A673 (cell line): ENCODE measurements around the gene MYBPHL. TPM values are rescaled to one million over a fixed set of nuclear protein-coding genes. Genes with fewer than 3 reads are reported as not detected.
A peak's percentile ranks its signal among the peaks of the same experiment; 100 is the strongest.

ENCODE experiments used
- BruUV-seq: library from RNA; stranded (reverse); fragments of 400-500 nt; replicated peaks from 2 replicates; lab custom pipeline; 2021; lab: Mats Ljungman, UMichigan
- CTCF ChIA-PET: fragments of 300-600 bp; sonication (Branson Sonifier 250); formaldehyde crosslinking; loops from one replicate; lab custom pipeline; 2022; ENCODE audit warnings: antibody characterized with exemption; lab: Charles Lee
- POLR2A ChIA-PET: fragments of 300-600 bp; sonication (Branson Sonifier 250); formaldehyde crosslinking; loops from one replicate; lab custom pipeline; 2022; ENCODE audit warnings: antibody characterized with exemption; ENCODE audit not compliant: low non-redundant PET; lab: Charles Lee
- DNase-seq: peaks from one replicate; pipeline ENCODE4 v3.0.0-alpha.2; 2015; ENCODE audit warnings: low spot score
- H3K27ac ChIP-seq: fragments of 200-600 bp; sonication (generic); 2 replicates; pipeline ENCODE4 v1.5.1; 2016; ENCODE audit warnings: mixed run types, low read depth, mild to moderate bottlenecking, mixed read lengths, antibody characterized with exemption, low read length; ENCODE audit not compliant: poor library complexity, severe bottlenecking
- H3K27me3 ChIP-seq: fragments of 200-600 bp; sonication (generic); replicated peaks from 2 replicates; pipeline ENCODE4 v1.6.1; 2017; ENCODE audit warnings: mixed run types, low read depth, mild to moderate bottlenecking, mixed read lengths, antibody characterized with exemption, low read length; ENCODE audit not compliant: insufficient read depth, poor library complexity
- H3K36me3 ChIP-seq: fragments of 200-600 bp; sonication (generic); 2 replicates; pipeline ENCODE4 v1.6.1; 2016; ENCODE audit warnings: mixed run types, mild to moderate bottlenecking, mixed read lengths, antibody characterized with exemption, low read length; ENCODE audit not compliant: insufficient read depth, poor library complexity, severe bottlenecking
- H3K4me1 ChIP-seq: fragments of 200-600 bp; sonication (generic); 2 replicates; pipeline ENCODE4 v1.6.1; 2017; ENCODE audit warnings: mixed run types, mild to moderate bottlenecking, mixed read lengths, antibody characterized with exemption, low read length; ENCODE audit not compliant: insufficient read depth, poor library complexity, severe bottlenecking
- H3K4me3 ChIP-seq: fragments of 200-600 bp; sonication (generic); 2 replicates; pipeline ENCODE4 v1.5.1; 2016; ENCODE audit warnings: low read depth, mixed run types, mild to moderate bottlenecking, mixed read lengths, low read length; ENCODE audit not compliant: poor library complexity, severe bottlenecking
- H3K9me3 ChIP-seq: fragments of 200-600 bp; sonication (generic); 2 replicates; pipeline ENCODE4 v1.6.1; 2016; ENCODE audit warnings: mixed run types, low read depth, mild to moderate bottlenecking, mixed read lengths, antibody characterized with exemption, low read length; ENCODE audit not compliant: poor library complexity, severe bottlenecking
- EZH2 ChIP-seq: fragments of 200-600 bp; sonication (generic); IDR thresholded peaks from 2 replicates; pipeline ENCODE4 v1.6.1; 2017; ENCODE audit warnings: borderline replicate concordance, low read depth, mild to moderate bottlenecking, mixed read lengths, antibody characterized with exemption, low read length; ENCODE audit not compliant: poor library complexity, severe bottlenecking
- intact Hi-C: fragments of 100-400 bp; cut with micrococcal nuclease; formaldehyde crosslinking; loops from one replicate; pipeline ENCODE4 v1.10.0; 2022; ENCODE audit not compliant: unreplicated experiment
- total RNA-seq: library from RNA; stranded (reverse); gene quantifications from 2 replicates; pipeline ENCODE4 v1.2.3, GENCODE V29; 2021
- TF ChIP-seq, protein P1 (sequence below): fragments of 300-800, 200-600 bp; sonication (generic); conservative IDR thresholded peaks from 2 replicates; pipeline ENCODE4 v1.5.1; 2017; ENCODE audit warnings: low read depth, mild to moderate bottlenecking, antibody characterized with exemption, low read length, moderate library complexity, mixed read lengths

Gene MYBPHL
- total RNA-seq, 1 experiment from 2014 or later, result not detected

GRCh38 chr1:109283748-109284600, 22.8 kb downstream of the MYBPHL start:
- CTCF ChIA-PET, result interaction anchor here (0.7 kb wide), 1 partner anchor 147 kb away, joined by 4 read pairs; no protein-coding TSS in a partner anchor
- POLR2A ChIA-PET, result no interaction called here
- no TSS peak for BruUV-seq
- Histone ChIP-seq H3K4me1 (peaks cover 28% of the 10 kb centered on the region), H3K27me3 (no peaks in the 10 kb centered on the region), H3K4me3 (peak overlapping the region; percentile 88), H3K27ac (peak overlapping the region; percentile 82), H3K9me3 (no peaks in the 10 kb centered on the region), H3K36me3 (peaks cover 22% of the 10 kb centered on the region)
- TF ChIP-seq, protein P1, sequence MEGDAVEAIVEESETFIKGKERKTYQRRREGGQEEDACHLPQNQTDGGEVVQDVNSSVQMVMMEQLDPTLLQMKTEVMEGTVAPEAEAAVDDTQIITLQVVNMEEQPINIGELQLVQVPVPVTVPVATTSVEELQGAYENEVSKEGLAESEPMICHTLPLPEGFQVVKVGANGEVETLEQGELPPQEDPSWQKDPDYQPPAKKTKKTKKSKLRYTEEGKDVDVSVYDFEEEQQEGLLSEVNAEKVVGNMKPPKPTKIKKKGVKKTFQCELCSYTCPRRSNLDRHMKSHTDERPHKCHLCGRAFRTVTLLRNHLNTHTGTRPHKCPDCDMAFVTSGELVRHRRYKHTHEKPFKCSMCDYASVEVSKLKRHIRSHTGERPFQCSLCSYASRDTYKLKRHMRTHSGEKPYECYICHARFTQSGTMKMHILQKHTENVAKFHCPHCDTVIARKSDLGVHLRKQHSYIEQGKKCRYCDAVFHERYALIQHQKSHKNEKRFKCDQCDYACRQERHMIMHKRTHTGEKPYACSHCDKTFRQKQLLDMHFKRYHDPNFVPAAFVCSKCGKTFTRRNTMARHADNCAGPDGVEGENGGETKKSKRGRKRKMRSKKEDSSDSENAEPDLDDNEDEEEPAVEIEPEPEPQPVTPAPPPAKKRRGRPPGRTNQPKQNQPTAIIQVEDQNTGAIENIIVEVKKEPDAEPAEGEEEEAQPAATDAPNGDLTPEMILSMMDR, result no peak
- no peak for TF ChIP-seq EZH2
- peak; percentile 66 for DNase-seq
- intact Hi-C loops, result loop anchor here (2.0 kb wide), 1 partner anchor 115 kb away; no protein-coding TSS in a partner anchor

- peaks cover 28% of the 10 kb centered on the region for H3K4me1 ChIP-seq
- intact Hi-C loops, result loop anchor here (2.0 kb wide), 1 partner anchor 116 kb away; no protein-coding TSS in a partner anchor
- peaks cover 28% of the 10 kb centered on the region for H3K36me3 ChIP-seq
- ChIA-PET CTCF (interaction anchor here (0.6 to 1.0 kb wide), 3 partner anchors 116 to 640 kb away, joined by 4 to 5 read pairs (median 4); no protein-coding TSS in a partner anchor), POLR2A (no interaction called here)
- BruUV-seq, result TSS peak; percentile 93
- peak; percentile 98 for DNase-seq
- H3K27ac ChIP-seq, result peak within 1 kb of the TSS; percentile 82
- peak within 1 kb of the TSS; percentile 88 for H3K4me3 ChIP-seq
- no peak for TF ChIP-seq EZH2
- TF ChIP-seq, protein P1, result peak; percentile 56
- H3K27me3 ChIP-seq, result no peaks in the 10 kb centered on the region
- no peaks in the 10 kb centered on the region for H3K9me3 ChIP-seq
Measured at GRCh38 chr1:109282952-109283747, 23.7 kb downstream of the MYBPHL start, which contains the start of gene PSRC1. TSS of gene PSRC1 (minus strand) at chr1:109283145.

GRCh38 chr1:109282497-109282951, 24.3 kb downstream of the MYBPHL start:
- intact Hi-C loops, result loop anchor here (2.0 kb wide), 1 partner anchor 116 kb away; no protein-coding TSS in a partner anchor
- Histone ChIP-seq H3K27ac (peak overlapping the region; percentile 82), H3K4me3 (peak overlapping the region; percentile 88), H3K36me3 (peaks cover 28% of the 10 kb centered on the region), H3K4me1 (peaks cover 28% of the 10 kb centered on the region), H3K9me3 (no peaks in the 10 kb centered on the region), H3K27me3 (no peaks in the 10 kb centered on the region)
- CTCF ChIA-PET, result interaction anchor here (0.6 to 1.0 kb wide), 2 partner anchors 144 to 641 kb away, joined by 4 to 8 read pairs; partner anchors contain the start of gene PSMA5
- no peak for DNase-seq
- BruUV-seq, result no TSS peak
- POLR2A ChIA-PET, result no interaction called here
- no peak for TF ChIP-seq EZH2
- TF ChIP-seq, protein P1, result no peak
